Parathyroid adenoma (tissue), 2 donors: ENCODE data around the gene ST8SIA4.

Source experiments
- H2AFZ ChIP-seq: fragments of 300-600 bp; sonication (generic); one replicate; pipeline ENCODE4 v1.7.0; 2017; ENCODE audit warnings: antibody characterized with exemption, mild to moderate bottlenecking
- H3K27ac ChIP-seq: fragments of 300-600 bp; sonication (generic); one replicate; pipeline ENCODE4 v1.7.0; 2017
- H3K27me3 ChIP-seq: fragments of 300-600 bp; sonication (generic); one replicate; pipeline ENCODE4 v1.7.0; 2017; ENCODE audit warnings: low read length; ENCODE audit not compliant: control insufficient read depth, insufficient read depth
- H3K36me3 ChIP-seq: fragments of 300-600 bp; sonication (generic); one replicate; pipeline ENCODE4 v1.7.0; 2017; ENCODE audit warnings: low read length; ENCODE audit not compliant: control insufficient read depth, insufficient read depth
- H3K4me1 ChIP-seq: fragments of 300-600 bp; sonication (generic); one replicate; pipeline ENCODE4 v1.7.0; 2017; ENCODE audit warnings: control low read depth
- H3K4me2 ChIP-seq: fragments of 300-600 bp; sonication (generic); one replicate; pipeline ENCODE4 v1.7.0; 2017; ENCODE audit warnings: low read length
- H3K4me3 ChIP-seq: fragments of 300-600 bp; sonication (generic); one replicate; pipeline ENCODE4 v1.7.0; 2017; ENCODE audit warnings: low read depth, low read length
- H3K79me2 ChIP-seq: fragments of 300-600 bp; sonication (generic); one replicate; pipeline ENCODE4 v1.7.0; 2017; ENCODE audit warnings: control low read depth
- H3K9ac ChIP-seq: fragments of 300-600 bp; sonication (generic); one replicate; pipeline ENCODE4 v1.7.0; 2017; ENCODE audit warnings: mild to moderate bottlenecking
- H3K9me3 ChIP-seq: fragments of 300-600 bp; sonication (generic); one replicate; pipeline ENCODE4 v1.7.0; 2017; ENCODE audit warnings: low read length; ENCODE audit not compliant: control insufficient read depth
- CTCF ChIP-seq: fragments of 300-600 bp; sonication (generic); IDR thresholded peaks from one replicate; pipeline ENCODE4 v1.7.0; 2017; ENCODE audit warnings: antibody characterized with exemption, mild to moderate bottlenecking
- donor health status: primary hyperparathyroidism.

ST8SIA4 gene

GRCh38 chr5:100791391-100791790 is 111.7 kb downstream of the ST8SIA4 start:
- H3K36me3 ChIP-seq: no peaks in the 10 kb centered on the region
- no peak overlapping the region for H3K4me3 ChIP-seq
- no peaks in the 10 kb centered on the region for H3K79me2 ChIP-seq
- no peaks in the 10 kb centered on the region for H3K4me1 ChIP-seq
- no peak for TF ChIP-seq CTCF
- H3K27ac ChIP-seq: no peak overlapping the region
- no peak overlapping the region for H2AFZ ChIP-seq
- no peaks in the 10 kb centered on the region for H3K9me3 ChIP-seq
- no peak overlapping the region for H3K4me2 ChIP-seq
- no peak overlapping the region for H3K9ac ChIP-seq
- no peaks in the 10 kb centered on the region for H3K27me3 ChIP-seq

GRCh38 chr5:100790951-100791350 is 112.1 kb downstream of the ST8SIA4 start:
- Histone ChIP-seq H3K36me3 (no peaks in the 10 kb centered on the region), H3K9ac (no peak overlapping the region), H3K4me2 (no peak overlapping the region), H3K27me3 (no peaks in the 10 kb centered on the region), H2AFZ (no peak overlapping the region), H3K9me3 (no peaks in the 10 kb centered on the region), H3K27ac (no peak overlapping the region), H3K79me2 (no peaks in the 10 kb centered on the region), H3K4me1 (no peaks in the 10 kb centered on the region), H3K4me3 (no peak overlapping the region)
- no peak for TF ChIP-seq CTCF

GRCh38 chr5:100790170-100790665 is 112.9 kb downstream of the ST8SIA4 start:
- Histone ChIP-seq H3K79me2 (no peaks in the 10 kb centered on the region), H3K4me3 (no peak overlapping the region), H3K27ac (no peak overlapping the region)

GRCh38 chr5:100789694-100790093 is 113.4 kb downstream of the ST8SIA4 start:
- Histone ChIP-seq H3K4me3 (no peak overlapping the region), H3K27ac (no peak overlapping the region), H3K4me2 (no peak overlapping the region), H3K9me3 (no peaks in the 10 kb centered on the region), H2AFZ (no peak overlapping the region), H3K9ac (no peak overlapping the region), H3K27me3 (no peaks in the 10 kb centered on the region), H3K36me3 (no peaks in the 10 kb centered on the region), H3K4me1 (no peaks in the 10 kb centered on the region), H3K79me2 (no peaks in the 10 kb centered on the region)
- TF ChIP-seq CTCF: no peak

More at GRCh38 chr5:100790170-100790665, 112.9 kb downstream of the ST8SIA4 start:
- no peaks in the 10 kb centered on the region for H3K9me3 ChIP-seq
- no peak overlapping the region for H2AFZ ChIP-seq
- no peaks in the 10 kb centered on the region for H3K36me3 ChIP-seq
- no peaks in the 10 kb centered on the region for H3K4me1 ChIP-seq
- H3K9ac ChIP-seq: no peak overlapping the region
- no peak overlapping the region for H3K4me2 ChIP-seq
- TF ChIP-seq CTCF: no peak
- no peaks in the 10 kb centered on the region for H3K27me3 ChIP-seq

- Histone ChIP-seq H3K9ac (no peak overlapping the region), H3K4me2 (no peak overlapping the region), H3K27me3 (no peaks in the 10 kb centered on the region), H3K79me2 (no peaks in the 10 kb centered on the region), H3K36me3 (no peaks in the 10 kb centered on the region), H3K4me1 (no peaks in the 10 kb centered on the region), H2AFZ (no peak overlapping the region), H3K27ac (no peak overlapping the region), H3K9me3 (no peaks in the 10 kb centered on the region), H3K4me3 (no peak overlapping the region)
- TF ChIP-seq CTCF: no peak
Observed at GRCh38 chr5:100788417-100788816, 114.7 kb downstream of the ST8SIA4 start.
